OCI-LY7 (cell line): Measurements from ENCODE around the gene CNOT4.

Experiments used
- EZH2phosphoT487 ChIP-seq: fragments of 200-600 bp; sonication (generic); IDR thresholded peaks from 2 replicates; pipeline ENCODE4 v1.6.1; 2018; ENCODE audit warnings: low read depth, borderline replicate concordance, mild to moderate bottlenecking, mixed run types, antibody characterized with exemption, low read length, moderate library complexity, mixed read lengths
- TF ChIP-seq, protein P1 (sequence below): fragments of 200-600 bp; sonication (generic); conservative IDR thresholded peaks from 2 replicates; pipeline ENCODE4 v1.5.1; 2014; ENCODE audit warnings: mild to moderate bottlenecking, antibody characterized with exemption, low read length, moderate library complexity, mixed read lengths

DNA sequence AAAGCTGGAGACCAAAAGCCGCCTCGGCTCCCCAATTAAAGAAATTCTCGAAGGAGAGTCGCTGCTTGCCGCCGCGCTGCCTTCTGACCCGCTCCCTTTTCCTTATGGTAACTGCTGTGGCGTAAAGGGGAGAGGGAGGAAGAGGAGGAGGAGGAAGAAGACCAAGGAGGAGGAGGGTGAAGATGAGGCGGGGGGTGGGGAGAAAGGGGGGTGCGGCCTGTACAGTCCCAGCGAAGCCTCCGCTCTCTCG is 388 bp downstream of the CNOT4 start:
- TF ChIP-seq, protein P1, sequence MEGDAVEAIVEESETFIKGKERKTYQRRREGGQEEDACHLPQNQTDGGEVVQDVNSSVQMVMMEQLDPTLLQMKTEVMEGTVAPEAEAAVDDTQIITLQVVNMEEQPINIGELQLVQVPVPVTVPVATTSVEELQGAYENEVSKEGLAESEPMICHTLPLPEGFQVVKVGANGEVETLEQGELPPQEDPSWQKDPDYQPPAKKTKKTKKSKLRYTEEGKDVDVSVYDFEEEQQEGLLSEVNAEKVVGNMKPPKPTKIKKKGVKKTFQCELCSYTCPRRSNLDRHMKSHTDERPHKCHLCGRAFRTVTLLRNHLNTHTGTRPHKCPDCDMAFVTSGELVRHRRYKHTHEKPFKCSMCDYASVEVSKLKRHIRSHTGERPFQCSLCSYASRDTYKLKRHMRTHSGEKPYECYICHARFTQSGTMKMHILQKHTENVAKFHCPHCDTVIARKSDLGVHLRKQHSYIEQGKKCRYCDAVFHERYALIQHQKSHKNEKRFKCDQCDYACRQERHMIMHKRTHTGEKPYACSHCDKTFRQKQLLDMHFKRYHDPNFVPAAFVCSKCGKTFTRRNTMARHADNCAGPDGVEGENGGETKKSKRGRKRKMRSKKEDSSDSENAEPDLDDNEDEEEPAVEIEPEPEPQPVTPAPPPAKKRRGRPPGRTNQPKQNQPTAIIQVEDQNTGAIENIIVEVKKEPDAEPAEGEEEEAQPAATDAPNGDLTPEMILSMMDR = no peak
- TF ChIP-seq EZH2phosphoT487 = no peak
